Activated CD4-positive, CD25-positive, alpha-beta regulatory T cell treated with anti-CD3 and anti-CD28 coated beads, Interleukin-2, amount 50 U/mL, for 24 hours (primary cell): ENCODE results near the gene EFCAB11.

Source experiments
- ATAC-seq, 2 donors: fragments of 150-1000 bp; cut with Tn5 transposase; one replicate each; pipeline ENCODE4 v1.10.0; 2021; ENCODE audit warnings: mild to moderate bottlenecking in 1 of 2, moderate library complexity in 1 of 2

Gene EFCAB11

GRCh38 chr14:89956661-89957009 lies 2.1 kb upstream of the EFCAB11 start:
- ATAC-seq = no peak

- ATAC-seq = peak; percentile 73 to 74
Observed at GRCh38 chr14:89955745-89956660, 1.5 kb upstream of the EFCAB11 start, which contains the start of gene TDP1. Gene TDP1 (plus strand): TSS chr14:89955927. CDS start chr14:89963115, 7,188 bp downstream.

GRCh38 chr14:89955022-89955744 lies 653 bp upstream of the EFCAB11 start:
- peak; percentile 1 to 2 for ATAC-seq

GRCh38 chr14:89953602-89954001 lies 928 bp downstream of the EFCAB11 start:
- no peak for ATAC-seq

DNA sequence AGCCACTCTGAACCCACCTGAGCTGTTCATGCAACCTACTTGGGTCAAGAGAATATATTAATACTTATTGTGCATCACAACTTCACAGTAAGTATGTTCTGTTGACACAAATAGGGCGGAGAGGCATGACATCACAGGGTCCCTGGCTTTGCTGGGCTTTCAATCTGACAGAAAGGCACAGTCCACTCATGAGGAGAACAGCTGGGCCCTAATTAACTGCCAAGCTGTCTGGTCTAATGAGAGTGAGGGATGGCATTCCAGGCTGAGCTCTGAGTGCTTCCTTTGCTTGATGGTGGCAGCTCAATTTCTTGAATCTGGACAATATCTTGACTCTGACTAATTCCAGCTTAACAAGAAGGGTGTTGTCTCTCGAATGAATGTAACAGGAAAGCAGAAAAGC lies 2.0 kb downstream of the EFCAB11 start:
- no peak for ATAC-seq

DNA sequence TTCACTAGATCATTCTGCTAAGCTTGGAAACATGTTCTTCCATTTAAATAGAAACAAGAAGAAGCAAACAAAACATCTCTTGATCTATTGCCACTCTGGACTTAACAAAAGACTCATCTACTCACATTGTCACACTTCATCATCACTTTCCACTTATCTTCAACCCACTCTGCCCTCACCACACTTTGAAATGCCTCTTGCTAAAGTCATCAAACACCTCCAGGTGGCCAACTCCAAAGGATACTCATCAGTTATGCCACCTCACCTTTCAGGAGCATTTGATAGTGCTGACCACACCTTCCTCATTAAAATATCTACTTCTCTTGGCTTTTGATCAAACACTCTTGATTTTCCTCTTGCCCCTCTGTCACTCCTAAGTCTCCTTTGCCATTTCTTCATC lies 7.2 kb downstream of the EFCAB11 start:
- ATAC-seq = peak in 1 of 2 donors; percentile 45

DNA sequence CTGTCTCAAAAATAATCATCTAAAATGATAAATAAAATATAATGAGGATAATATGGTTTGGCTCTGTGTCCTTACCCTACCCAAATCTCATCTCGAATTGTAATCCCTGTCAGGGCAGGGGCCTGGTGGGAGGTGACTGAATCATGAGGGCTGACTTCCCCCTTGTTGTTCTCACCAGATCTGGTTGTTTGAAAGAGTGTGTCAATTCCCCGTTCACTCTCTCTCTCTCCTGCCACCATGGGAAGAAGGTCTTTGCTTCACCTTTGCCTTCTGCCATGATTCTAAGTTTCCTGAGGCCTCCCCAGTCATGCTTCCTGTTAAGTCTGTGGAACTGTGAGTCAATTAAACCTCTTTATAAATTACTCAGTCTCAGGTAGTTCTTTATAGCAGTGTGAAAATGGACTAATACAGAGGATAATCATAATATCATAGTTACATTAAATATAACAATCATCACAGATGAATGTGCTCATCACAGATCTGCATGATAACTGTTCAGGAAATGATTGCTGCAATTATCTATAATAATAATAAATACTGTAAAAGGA lies 12.6 kb downstream of the EFCAB11 start:
- ATAC-seq = peak; percentile 53 to 71

DNA sequence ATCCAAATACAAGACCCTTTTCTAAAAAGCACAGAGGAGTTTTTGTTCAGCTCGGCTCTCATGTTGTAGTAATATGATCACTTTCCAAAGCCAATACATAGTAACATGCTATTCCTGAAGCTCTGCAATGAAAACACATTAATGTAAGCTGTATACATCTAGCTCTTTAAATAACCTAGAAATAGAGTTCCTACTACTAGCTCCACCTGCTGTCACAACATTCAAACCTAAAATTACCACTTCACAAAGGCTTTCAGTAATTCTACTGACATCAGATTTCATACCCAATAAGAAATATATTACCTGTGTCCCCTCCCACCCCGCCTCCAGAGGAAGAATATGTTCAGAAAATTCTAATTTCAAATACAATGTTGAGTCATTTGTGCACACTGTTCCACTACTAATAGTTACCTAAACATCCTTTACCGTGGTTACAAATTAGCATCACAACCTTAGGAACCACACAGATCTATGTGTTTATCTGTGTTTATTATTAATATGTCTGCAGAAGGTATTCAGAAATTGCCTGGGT lies 17.8 kb downstream of the EFCAB11 start:
- peak in 1 of 2 donors; percentile 54 for ATAC-seq

- ATAC-seq = no peak
Observed at GRCh38 chr14:89933002-89933401, 21.5 kb downstream of the EFCAB11 start.

- no peak for ATAC-seq
Observed at GRCh38 chr14:89927186-89927865, 27.2 kb downstream of the EFCAB11 start.

DNA sequence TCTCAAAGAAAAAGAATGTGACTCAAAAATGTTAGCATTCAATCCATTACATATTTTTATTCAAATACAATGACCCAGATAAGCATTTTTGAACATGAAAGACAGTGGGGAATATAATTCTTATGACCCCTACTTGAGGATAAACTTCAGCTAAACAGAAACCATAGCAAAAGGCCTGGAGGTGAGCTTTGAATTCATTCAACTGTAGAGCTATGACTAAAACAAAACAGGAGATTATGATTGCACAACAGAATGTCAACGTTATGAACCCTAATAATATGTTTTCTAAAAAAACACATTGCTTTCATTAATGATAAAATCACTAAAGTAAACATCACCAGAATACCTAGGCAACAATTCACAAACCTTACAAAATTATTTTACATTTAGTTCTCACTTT lies 27.8 kb downstream of the EFCAB11 start:
- ATAC-seq = no peak

DNA sequence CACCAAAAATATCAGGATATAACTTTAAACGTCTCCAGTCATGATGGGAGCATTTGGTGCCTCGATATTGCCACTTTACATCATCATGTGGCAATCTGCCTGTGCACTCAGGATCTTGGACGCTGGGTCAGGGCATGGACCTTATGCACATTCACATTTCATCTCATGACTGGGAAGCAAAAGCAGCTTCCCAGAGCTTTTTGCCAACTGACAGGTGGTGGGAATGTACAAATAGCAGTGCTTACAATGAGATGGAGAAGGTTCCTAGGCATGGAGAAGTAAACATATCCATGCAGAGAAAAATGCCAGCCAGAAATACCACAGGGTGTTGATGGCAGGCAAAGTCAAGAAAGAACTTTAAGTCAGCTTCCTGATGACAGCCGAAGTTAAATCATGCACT lies 30.3 kb downstream of the EFCAB11 start:
- ATAC-seq = no peak

DNA sequence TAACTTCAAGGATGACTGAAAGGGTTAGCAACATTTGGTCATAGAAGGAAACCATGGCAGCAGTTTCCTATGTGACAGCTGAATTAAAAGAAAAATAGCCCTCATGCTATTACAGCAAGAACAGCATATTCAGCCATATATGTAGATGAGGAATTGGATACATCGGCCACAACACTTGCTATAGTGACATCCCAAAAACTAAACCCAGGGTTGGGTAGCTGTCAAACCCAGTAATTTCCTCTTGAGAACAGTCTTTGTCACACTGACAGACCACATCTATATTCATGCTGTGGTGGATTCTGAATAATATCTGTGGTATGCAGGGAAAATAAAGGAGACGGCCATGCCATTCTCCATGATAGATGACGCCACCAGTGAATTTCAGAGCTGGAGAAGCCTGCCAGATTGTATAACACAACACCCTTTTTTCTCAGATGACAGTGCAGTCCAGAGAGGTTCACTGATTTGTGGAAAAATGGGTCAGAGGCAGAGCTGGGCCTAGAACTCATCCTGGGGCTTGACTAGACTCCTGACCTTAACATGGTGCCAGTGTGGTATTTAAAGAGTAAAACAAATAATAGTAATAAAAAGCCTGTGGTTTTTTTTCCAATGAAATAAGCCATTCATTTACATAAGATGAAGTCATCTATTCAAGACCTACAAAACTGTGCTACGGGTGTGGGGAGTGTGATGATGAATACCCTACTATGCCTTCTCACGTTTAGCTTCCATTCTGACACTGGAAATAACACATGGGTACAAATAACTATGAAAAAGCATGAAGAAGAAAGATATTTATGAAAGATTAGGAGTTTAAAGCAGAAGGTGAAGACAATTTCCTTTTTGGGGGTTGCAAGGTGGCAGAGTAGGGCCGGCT lies 32.3 kb downstream of the EFCAB11 start:
- peak in 1 of 2 donors; percentile 41 for ATAC-seq

DNA sequence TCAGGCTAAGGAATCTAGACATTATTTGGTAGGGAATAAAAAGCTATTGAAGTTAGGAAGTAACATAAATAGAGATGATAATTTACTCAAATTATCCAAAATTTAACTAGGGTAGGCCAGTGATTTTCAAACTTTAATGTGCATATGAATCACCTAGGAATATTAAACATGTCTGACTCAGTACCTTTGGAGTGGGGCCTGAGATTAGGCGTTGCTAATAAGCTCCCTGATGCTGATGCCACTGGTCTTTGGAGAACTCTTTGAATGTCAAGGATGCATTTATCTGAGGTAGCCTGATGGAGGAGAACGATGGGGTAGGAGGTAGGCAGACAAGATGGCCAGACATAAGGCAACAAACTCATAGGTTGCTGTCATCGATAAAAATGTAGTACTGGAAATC lies 33.2 kb downstream of the EFCAB11 start:
- ATAC-seq = no peak

GRCh38 chr14:89920056-89920455 lies 34.5 kb downstream of the EFCAB11 start:
- no peak for ATAC-seq

DNA sequence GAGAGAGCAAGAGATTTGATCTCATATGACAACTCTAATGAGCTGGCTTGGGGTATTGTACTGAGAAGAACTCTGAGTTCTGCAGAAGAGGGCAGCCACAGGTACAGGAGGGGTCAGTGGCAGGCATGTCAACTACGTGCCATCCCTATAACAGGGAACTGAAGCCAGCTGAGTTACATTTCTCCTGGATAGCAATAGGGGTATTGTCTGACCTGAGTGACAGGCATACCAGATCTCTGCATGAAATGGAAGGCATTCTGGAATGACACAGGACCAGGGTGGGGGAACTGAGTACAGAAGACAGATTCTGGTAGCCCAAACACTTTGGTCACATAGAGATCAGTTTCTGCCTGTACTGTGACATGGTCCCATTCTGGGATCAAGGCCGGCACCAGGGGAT lies 35.8 kb downstream of the EFCAB11 start:
- ATAC-seq = no peak

GRCh38 chr14:89915114-89915878 lies 39.2 kb downstream of the EFCAB11 start:
- ATAC-seq = peak in 1 of 2 donors; percentile 35

GRCh38 chr14:89912667-89913211 lies 41.8 kb downstream of the EFCAB11 start:
- ATAC-seq = no peak

DNA sequence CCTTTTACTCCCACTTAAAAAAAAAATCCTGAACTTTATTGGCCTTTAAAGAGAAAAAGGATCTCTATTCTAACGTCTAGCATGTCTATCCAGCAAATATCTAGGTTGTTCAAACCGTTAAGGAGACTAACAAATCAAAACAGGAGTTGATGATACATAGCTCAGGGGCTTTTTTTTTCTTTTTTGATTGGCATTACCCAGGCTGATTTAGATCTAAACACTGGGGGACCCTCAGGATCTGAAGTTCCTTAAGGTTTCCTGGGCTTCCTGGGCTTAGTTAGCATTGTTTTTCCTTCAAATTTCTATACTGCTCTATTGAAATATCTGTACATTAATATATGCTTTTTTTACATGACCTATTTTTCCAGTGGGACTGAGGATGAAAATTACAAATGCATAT lies 42.3 kb downstream of the EFCAB11 start:
- no peak for ATAC-seq
